ENCODE measurements around the gene ARSA.
"Not testable (repeated sequence)": the region's sequence is repeated elsewhere in the genome, so short reads cannot be mapped to it uniquely, and the experiment has no call there.

The ARSA gene

DNA sequence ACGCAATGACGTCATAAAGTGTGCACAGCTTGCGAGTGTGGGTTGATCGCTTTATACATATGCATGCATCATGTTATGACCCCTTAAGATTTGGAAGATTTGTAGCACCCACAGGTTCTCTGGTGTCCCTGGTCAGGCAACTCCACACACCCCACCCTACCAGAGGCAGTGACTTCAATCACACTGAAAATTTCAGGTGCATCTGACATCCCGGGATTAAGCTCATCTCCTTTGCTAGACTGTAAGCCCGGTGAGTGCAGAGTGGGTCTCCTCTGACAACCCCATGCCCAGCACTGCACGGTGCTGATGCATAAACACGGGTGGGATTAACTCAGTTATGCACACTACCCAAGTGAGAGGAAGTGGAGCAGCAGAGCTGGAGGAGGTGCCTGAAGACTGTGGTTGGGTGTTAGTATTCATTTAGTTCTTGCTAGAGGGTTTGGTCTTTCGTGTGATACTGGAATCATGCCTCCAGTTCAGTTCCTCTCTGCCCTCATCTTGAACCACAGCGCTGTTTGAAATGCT, 6.5 kb downstream of the ARSA start:
- peak; percentile 59 to 80 (median 74) for DNase-seq

- peak; percentile 34 to 47 (median 38) for DNase-seq
These were observed 7.2 kb downstream of the ARSA start for GRCh38 chr22:50620593-50621355.

DNA sequence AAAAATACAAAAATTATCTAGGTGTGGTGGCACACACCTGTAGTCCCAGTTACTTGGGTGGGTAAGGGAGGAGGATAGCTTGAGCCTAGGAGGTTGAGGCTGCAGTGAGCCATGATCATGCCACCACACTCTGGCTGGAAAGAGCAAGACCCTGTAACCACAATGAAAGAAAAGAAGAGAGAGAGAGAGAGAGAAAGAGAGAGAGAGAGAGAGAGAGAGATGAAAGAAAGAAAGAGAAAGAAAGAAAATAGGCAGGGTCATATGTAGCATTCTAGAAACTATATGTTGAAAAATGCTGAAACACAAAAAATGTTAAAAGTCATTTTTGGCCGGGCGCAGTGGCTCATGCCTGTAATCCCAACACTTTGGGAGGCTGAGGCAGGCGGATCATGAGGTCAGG, 13.7 kb downstream of the ARSA start:
- DNase-seq: not testable (repeated sequence)

- no peak for DNase-seq
These were observed 14.5 kb downstream of the ARSA start for GRCh38 chr22:50613291-50613981.

DNA sequence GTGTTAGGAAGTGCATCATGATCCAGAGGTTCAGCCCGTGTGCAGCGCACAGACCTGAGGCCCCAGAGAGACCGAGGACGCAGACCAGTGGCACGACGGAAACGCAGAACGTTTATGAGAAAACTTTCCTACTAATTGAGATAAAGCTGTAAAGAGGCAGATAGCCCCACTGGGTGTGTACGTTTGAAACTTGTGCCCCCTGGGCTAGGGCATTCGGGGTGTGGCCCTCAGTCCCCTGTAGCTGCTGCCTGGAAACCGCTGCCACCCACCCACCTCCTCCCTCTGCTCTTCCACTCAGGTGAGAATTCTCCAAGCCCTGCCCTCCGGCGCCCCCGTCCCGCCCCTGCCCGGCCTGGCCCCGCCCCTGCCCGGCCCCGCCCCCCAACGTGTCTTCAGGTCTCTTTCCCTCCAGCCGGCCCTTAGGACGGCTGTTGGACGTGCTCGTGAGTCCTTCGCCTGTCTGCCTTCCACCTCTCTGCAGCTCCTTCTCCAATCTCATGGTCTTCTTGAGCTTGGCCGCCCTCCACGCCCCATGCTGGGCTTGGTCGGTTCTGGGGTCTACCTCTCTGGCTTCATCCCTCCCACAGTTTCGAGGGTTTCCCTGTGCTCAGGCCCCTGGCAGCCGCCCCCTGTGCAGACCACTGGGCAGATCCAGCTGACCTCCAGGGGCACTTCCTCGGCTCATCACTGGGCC, 15.3 kb downstream of the ARSA start:
- DNase-seq: no peak

DNA sequence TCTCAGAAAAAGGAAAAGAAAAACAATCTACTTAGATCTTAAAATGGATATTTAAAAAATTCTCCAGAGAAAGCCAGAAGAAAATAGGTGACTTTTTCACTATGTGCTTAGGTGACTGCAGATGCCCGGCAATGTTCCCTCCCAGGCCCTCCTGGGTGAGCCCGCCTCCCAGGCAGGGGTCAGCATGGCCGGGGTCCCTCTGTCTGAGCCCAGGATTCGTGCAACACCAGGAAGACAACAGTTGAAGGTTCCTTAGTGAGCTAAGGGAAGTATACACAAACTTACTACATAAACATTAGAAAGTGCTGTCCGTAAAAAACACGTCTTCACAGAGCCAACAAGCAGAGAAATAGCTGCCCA, 15.8 kb downstream of the ARSA start:
- DNase-seq: no peak

- no peak for DNase-seq
These were observed 16.5 kb downstream of the ARSA start for GRCh38 chr22:50611341-50612060.

DNA sequence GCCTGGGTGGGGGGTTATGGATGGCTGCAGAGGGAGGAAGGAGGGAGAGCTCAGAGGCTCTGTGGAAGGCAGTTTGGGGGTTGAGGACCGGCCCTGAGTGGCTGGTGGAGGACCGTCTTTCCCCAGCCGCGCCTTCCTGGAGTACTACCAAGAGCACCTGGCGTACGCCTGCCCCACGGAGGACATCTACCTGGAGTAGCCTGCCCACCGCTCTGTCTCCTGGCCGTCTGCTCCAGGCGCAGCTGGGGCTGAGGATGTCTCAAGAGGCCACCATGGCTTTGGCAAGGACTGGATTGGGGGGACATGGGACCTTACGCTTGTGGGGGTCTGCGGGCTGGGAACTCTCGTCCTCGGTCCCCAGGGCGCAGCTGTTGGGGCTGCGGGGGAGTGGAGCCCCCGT, 17.4 kb downstream of the ARSA start:
- no peak for DNase-seq

- no peak for DNase-seq
These were observed 17.9 kb downstream of the ARSA start for GRCh38 chr22:50610041-50610451.

DNA sequence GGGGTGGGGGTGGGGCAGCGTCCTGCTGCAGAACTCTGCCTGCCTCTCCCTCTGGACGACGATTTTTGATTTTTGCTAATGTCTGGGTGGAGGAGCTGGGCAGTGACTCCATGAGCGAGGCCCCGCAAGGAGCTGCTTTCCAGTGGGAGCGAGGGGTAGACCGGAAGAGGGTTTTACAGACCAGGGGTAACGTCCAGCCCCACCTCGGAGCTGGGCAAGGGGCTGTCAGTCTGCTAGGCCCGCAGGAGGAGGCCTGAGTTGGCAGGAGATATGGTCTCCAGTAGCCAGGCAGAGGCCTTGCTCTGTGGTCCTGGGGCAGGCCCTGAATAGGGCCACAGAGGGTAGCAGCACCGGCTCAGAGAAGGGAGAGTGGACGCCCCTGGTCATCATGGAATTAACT, 18.4 kb downstream of the ARSA start:
- DNase-seq: no peak

- no peak for DNase-seq
These were observed 19.0 kb downstream of the ARSA start for GRCh38 chr22:50608996-50609395.

GRCh38 chr22:50608058-50608840, 19.7 kb downstream of the ARSA start:
- DNase-seq: not testable (repeated sequence)

DNA sequence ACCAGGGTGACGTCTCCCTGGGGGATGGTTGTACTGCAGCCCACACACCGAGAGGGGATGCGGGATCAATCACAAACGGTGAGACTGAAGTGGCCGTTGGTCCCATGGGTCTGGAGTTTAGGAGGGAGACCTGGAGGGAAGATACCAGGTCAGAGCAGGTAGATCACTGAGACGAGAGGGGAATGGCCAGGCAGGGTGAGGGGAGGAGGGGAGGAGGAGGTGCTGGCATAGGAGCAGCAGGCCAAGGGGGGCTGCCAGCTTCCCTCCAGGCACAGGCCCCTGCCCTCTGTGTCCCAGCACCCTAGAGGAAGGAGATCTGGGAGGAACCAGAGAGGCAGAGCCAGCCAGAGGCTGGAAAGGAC, 20.3 kb downstream of the ARSA start:
- DNase-seq: no peak

DNA sequence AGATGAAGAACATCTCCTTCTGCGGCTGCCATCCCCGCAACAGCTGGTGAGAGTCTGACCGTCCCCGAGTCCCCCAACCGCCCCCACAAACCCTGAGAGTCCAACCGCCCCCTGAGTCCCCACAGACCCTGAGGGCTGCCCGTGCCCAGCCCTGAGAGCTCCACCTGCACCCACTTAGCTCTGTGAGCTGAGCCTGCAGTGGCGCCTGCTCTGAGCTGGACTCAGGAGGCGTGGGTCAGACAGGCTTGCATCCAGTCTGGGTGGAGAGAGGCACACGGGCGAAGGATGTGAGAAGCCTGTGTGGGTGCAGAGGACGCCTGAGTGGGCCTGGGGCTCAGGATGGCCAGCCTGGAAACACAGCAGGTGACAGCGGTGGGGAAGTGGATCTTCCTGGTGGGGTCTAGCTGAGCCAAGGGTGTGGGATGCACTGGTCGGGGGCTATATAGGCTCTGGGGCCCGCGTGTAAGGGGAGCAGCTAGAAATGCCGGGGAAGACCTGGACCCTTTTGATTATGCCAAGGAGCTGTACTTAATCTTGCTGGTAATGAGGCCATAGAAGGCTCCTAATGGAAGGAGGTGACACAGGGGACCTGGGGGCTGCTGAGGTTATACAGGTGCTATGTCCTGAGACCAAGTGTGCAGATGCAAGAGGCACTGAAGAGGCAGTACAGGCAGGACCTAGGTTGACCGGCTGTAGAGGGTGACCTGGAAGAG, 20.9 kb downstream of the ARSA start:
- DNase-seq: no peak

DNA sequence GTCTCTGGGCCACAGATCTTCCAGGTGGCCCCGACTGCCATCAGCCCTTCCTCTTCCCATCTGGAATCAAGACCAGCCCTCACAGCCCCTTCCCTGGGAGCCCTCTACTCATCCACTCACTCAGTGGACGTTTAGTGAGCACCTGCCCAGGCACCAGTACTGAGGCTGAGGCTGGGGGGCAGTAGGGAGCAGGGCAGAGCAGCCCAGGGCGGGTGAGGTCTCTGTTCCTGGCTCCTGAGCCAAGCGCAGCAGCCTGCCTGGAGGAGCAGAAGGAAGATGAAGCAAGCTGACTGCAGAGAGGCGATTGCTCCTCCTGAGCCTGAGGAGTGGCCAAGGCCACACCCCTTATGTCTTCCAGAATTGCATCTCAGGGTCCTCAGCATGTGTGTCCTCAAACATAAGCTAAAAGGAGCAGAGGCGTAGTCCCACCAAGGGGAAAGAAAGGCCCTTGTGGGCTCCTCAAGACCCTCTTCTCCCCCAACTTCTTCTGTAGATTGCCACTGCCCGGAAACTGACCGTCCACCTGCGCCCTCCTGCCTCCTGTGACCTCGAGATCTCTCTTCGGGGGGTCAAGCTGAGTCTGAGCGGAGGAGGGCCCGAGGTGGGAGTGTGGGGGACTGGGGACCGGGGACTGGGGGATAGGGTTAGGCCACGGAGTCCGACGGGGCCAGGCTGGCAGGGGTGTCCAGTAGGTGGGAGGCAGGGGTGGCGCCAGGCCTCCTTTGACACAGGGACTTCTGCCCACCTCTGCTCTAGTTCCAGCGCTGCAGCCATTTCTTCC, 21.6 kb downstream of the ARSA start:
- DNase-seq: no peak

GRCh38 chr22:50605613-50606074, 22.3 kb downstream of the ARSA start:
- DNase-seq: no peak

GRCh38 chr22:50605002-50605612, 22.8 kb downstream of the ARSA start:
- no peak for DNase-seq

DNA sequence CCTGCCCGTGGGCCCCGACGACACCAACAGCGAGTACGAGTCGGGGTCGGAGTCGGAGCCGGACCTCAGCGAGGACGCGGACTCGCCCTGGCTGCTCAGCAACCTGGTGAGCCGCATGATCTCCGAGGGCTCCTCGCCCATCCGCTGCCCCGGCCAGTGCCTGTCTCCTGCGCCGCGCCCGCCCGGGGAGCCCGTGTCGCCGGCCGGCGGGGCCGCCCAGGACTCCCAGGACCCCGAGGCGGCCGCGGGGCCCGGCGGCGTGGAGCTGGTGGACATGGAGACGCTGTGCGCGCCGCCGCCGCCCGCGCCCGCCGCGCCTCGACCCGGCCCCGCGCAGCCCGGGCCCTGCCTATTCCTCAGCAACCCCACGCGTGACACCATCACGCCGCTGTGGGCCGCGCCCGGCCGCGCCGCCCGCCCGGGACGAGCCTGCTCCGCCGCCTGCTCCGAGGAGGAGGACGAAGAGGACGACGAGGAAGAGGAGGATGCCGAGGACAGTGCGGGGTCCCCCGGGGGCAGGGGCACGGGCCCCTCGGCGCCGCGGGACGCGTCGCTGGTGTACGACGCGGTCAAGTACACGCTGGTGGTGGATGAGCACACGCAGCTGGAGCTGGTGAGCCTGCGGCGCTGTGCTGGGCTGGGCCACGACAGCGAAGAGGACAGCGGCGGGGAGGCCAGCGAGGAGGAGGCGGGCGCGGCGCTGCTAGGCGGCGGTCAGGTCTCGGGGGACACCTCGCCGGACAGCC, 23.5 kb downstream of the ARSA start:
- no peak for DNase-seq
